Measurements from ENCODE around the gene TRAIP. TPM values are rescaled to one million over a fixed set of nuclear protein-coding genes. Genes with fewer than 3 reads are reported as not detected.

Gene TRAIP
- polyA plus RNA-seq, 2 of the 4 experiments (the other 2 are of a cell fraction) = 10.2 to 10.7 TPM

DNA sequence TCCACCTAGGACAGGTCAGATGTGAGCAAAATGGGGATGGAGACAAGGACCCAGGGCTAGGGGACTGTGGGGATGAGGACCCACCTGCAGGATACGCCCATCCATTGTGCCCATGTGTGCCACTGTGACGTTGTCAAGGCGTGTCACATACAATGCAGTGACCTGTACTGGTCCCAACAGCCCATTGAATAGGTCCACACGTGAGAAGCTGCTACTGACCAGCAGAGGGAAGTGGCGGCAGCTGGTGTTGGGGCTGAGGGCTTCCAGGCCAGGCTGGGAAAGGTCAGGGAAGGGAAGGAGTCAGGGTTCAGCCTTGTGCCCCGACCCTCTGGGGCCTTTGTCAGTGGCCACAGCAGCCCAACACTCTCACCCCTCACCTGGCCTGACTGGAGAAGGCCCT is 42.6 kb upstream of the TRAIP start:
- 63% methylated on average over 3 of the region's 6 CpGs for WGBS (ENCODE audit: missing lambda C conversion rate)
- H3K9me3 ChIP-seq = no peaks in the 10 kb centered on the region
- peak overlapping the region in 1 of 2 experiments; percentile 93; a peak in 3 of 6 replicates for H3K27ac ChIP-seq
- peaks cover 44% of the 10 kb centered on the region for H3K4me1 ChIP-seq
- POLR2A ChIA-PET = no interaction called here
- no peak for FAIRE-seq
- no peak overlapping the region for H3K4me2 ChIP-seq
- DNase-seq (ENCODE audit: low read depth in 1 of 2, low spot score in 1 of 2) = no peak
- CTCF ChIA-PET = interaction anchor here (1.3 to 1.6 kb wide), 4 partner anchors 10 to 60 kb away, joined by 3 to 6 read pairs (median 4); no protein-coding TSS in a partner anchor
- no peak overlapping the region for H3K4me3 ChIP-seq
- ATAC-seq = no peak
- TF ChIP-seq CHD2 (IDR thresholded peaks at IDR 0.05; ENCODE audit: low read length, partially characterized antibody) (no peak), GATA3 (IDR thresholded peaks at IDR 0.05; ENCODE audit: borderline replicate concordance) (no peak), PHF8 (IDR thresholded peaks at IDR 0.05; ENCODE audit: borderline replicate concordance, low read depth) (no peak), JUNB (IDR thresholded peaks at IDR 0.05) (no peak), RFX5 (IDR thresholded peaks at IDR 0.05) (no peak), CBX2 (IDR thresholded peaks at IDR 0.05; ENCODE audit: borderline replicate concordance, low read depth) (no peak), RCOR1 (IDR thresholded peaks at IDR 0.05; ENCODE audit: low read depth, low read length) (no peak), FOSL2 (IDR thresholded peaks at IDR 0.05) (no peak), FOSL2 (CRISPR knock-in tag; IDR thresholded peaks at IDR 0.05) (no peak), RAD21 (conservative IDR thresholded peaks at IDR 0.05 in 1 of 2, IDR thresholded peaks at IDR 0.05 in 1 of 2) (no peak), KDM5A (IDR thresholded peaks at IDR 0.05) (no peak)
- TF ChIP-seq, protein P1, sequence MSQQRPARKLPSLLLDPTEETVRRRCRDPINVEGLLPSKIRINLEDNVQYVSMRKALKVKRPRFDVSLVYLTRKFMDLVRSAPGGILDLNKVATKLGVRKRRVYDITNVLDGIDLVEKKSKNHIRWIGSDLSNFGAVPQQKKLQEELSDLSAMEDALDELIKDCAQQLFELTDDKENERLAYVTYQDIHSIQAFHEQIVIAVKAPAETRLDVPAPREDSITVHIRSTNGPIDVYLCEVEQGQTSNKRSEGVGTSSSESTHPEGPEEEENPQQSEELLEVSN (IDR thresholded peaks at IDR 0.05; ENCODE audit: borderline replicate concordance, low read depth) = no peak
- TF ChIP-seq, protein P2, sequence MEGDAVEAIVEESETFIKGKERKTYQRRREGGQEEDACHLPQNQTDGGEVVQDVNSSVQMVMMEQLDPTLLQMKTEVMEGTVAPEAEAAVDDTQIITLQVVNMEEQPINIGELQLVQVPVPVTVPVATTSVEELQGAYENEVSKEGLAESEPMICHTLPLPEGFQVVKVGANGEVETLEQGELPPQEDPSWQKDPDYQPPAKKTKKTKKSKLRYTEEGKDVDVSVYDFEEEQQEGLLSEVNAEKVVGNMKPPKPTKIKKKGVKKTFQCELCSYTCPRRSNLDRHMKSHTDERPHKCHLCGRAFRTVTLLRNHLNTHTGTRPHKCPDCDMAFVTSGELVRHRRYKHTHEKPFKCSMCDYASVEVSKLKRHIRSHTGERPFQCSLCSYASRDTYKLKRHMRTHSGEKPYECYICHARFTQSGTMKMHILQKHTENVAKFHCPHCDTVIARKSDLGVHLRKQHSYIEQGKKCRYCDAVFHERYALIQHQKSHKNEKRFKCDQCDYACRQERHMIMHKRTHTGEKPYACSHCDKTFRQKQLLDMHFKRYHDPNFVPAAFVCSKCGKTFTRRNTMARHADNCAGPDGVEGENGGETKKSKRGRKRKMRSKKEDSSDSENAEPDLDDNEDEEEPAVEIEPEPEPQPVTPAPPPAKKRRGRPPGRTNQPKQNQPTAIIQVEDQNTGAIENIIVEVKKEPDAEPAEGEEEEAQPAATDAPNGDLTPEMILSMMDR (IDR thresholded peaks at IDR 0.05) = no peak
- TF ChIP-seq, protein P3, sequence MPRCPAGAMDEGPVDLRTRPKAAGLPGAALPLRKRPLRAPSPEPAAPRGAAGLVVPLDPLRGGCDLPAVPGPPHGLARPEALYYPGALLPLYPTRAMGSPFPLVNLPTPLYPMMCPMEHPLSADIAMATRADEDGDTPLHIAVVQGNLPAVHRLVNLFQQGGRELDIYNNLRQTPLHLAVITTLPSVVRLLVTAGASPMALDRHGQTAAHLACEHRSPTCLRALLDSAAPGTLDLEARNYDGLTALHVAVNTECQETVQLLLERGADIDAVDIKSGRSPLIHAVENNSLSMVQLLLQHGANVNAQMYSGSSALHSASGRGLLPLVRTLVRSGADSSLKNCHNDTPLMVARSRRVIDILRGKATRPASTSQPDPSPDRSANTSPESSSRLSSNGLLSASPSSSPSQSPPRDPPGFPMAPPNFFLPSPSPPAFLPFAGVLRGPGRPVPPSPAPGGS (IDR thresholded peaks at IDR 0.05) = no peak

DNA sequence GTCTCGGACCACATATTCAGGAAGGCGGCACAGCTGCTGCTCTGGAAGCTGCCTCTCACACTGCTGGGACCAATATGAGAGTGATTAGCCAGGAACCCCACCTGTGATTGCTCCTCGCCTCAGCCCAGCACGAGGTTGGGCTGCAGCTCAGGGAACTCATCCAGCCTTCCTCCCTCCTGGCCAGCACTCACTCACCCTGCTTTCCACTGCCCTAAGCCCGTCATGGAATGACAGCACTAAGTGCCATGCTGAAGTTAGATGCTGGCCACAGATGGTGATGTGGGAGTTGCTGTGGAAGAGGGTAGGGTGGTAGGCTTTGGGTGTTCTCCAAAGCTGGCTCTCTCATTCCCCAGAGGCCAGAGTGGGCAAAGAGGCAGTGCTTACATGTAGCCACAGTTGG is 40.0 kb upstream of the TRAIP start:
- Histone ChIP-seq H3K27ac (no peak overlapping the region), H3K4me3 (no peak overlapping the region), H3K4me1 (peaks cover 21% of the 10 kb centered on the region), H3K4me2 (no peak overlapping the region), H3K9me3 (no peaks in the 10 kb centered on the region)
- FAIRE-seq (no peak), ATAC-seq (no peak), DNase-seq (ENCODE audit: low read depth in 1 of 2, low spot score in 1 of 2) (no peak)
- POLR2A ChIA-PET = no interaction called here
- WGBS (ENCODE audit: missing lambda C conversion rate) = 80% methylated on average over 1 of the region's 5 CpGs
- CTCF ChIA-PET = interaction anchor here (1.2 to 2.5 kb wide), 3 partner anchors 9 to 94 kb away, joined by 5 to 7 read pairs (median 5); partner anchors contain the start of gene INKA1
- TF ChIP-seq RARB (CRISPR knock-in tag; IDR thresholded peaks at IDR 0.05) = no peak
- no peak for TF ChIP-seq ZNF302 (CRISPR knock-in tag; IDR thresholded peaks at IDR 0.05)
- TF ChIP-seq FOSB (CRISPR knock-in tag; IDR thresholded peaks at IDR 0.05) = no peak
- TF ChIP-seq TP53 (CRISPR knock-in tag; IDR thresholded peaks at IDR 0.05) = no peak
- TF ChIP-seq, protein P4, sequence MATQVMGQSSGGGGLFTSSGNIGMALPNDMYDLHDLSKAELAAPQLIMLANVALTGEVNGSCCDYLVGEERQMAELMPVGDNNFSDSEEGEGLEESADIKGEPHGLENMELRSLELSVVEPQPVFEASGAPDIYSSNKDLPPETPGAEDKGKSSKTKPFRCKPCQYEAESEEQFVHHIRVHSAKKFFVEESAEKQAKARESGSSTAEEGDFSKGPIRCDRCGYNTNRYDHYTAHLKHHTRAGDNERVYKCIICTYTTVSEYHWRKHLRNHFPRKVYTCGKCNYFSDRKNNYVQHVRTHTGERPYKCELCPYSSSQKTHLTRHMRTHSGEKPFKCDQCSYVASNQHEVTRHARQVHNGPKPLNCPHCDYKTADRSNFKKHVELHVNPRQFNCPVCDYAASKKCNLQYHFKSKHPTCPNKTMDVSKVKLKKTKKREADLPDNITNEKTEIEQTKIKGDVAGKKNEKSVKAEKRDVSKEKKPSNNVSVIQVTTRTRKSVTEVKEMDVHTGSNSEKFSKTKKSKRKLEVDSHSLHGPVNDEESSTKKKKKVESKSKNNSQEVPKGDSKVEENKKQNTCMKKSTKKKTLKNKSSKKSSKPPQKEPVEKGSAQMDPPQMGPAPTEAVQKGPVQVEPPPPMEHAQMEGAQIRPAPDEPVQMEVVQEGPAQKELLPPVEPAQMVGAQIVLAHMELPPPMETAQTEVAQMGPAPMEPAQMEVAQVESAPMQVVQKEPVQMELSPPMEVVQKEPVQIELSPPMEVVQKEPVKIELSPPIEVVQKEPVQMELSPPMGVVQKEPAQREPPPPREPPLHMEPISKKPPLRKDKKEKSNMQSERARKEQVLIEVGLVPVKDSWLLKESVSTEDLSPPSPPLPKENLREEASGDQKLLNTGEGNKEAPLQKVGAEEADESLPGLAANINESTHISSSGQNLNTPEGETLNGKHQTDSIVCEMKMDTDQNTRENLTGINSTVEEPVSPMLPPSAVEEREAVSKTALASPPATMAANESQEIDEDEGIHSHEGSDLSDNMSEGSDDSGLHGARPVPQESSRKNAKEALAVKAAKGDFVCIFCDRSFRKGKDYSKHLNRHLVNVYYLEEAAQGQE (IDR thresholded peaks at IDR 0.05) = no peak
- no peak for TF ChIP-seq HOXB5 (CRISPR knock-in tag; IDR thresholded peaks at IDR 0.05)
- TF ChIP-seq KDM1A (IDR thresholded peaks at IDR 0.05; ENCODE audit: low read depth) = no peak
- TF ChIP-seq MYC (IDR thresholded peaks at IDR 0.05; ENCODE audit: borderline replicate concordance, low read length) = no peak
- no peak for TF ChIP-seq EP300 (IDR thresholded peaks at IDR 0.05)
- TF ChIP-seq, protein P5, sequence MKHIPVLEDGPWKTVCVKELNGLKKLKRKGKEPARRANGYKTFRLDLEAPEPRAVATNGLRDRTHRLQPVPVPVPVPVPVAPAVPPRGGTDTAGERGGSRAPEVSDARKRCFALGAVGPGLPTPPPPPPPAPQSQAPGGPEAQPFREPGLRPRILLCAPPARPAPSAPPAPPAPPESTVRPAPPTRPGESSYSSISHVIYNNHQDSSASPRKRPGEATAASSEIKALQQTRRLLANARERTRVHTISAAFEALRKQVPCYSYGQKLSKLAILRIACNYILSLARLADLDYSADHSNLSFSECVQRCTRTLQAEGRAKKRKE (CRISPR knock-in tag; IDR thresholded peaks at IDR 0.05; ENCODE audit: low read depth) = no peak
- no peak for TF ChIP-seq PHF8 (IDR thresholded peaks at IDR 0.05; ENCODE audit: borderline replicate concordance, low read depth)
- TF ChIP-seq, protein P6, sequence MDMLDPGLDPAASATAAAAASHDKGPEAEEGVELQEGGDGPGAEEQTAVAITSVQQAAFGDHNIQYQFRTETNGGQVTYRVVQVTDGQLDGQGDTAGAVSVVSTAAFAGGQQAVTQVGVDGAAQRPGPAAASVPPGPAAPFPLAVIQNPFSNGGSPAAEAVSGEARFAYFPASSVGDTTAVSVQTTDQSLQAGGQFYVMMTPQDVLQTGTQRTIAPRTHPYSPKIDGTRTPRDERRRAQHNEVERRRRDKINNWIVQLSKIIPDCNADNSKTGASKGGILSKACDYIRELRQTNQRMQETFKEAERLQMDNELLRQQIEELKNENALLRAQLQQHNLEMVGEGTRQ (IDR thresholded peaks at IDR 0.05) = no peak
- TF ChIP-seq RNF2 (IDR thresholded peaks at IDR 0.05; ENCODE audit: borderline replicate concordance, low read depth) = no peak
- TF ChIP-seq EHMT2 (IDR thresholded peaks at IDR 0.05; ENCODE audit: low read depth) = no peak
- TF ChIP-seq FOSL2 (IDR thresholded peaks at IDR 0.05) = no peak
- no peak for TF ChIP-seq FOSL2 (CRISPR knock-in tag; IDR thresholded peaks at IDR 0.05)
